Heart right ventricle (tissue), 16 donors: Measurements from ENCODE around the gene BMPER. TPM values are rescaled to one million over a fixed set of nuclear protein-coding genes. Genes with fewer than 3 reads are reported as not detected.

Experiments used
- ATAC-seq, 8 donors: fragments of 200-7000 bp; cut with Tn5 transposase; one replicate each; pipeline ENCODE4 v1.9.1; 2020; ENCODE audit warnings: mild to moderate bottlenecking in 8 of 8, moderate library complexity in 8 of 8, moderate number of reproducible peaks in 1 of 8
- DNase-seq, 2 donors: peaks; one replicate each; pipeline ENCODE4 v3.0.0-alpha.2; 2020
- H3K27ac ChIP-seq, 10 donors: fragments of 200-600 bp; sonication (generic) in 2 of 10; one replicate each; pipeline versions ENCODE4 v1.5.0 to v1.8.0; 2020 to 2022; ENCODE audit warnings: mild to moderate bottlenecking in 3 of 10
- H3K27me3 ChIP-seq, 7 donors: fragments of 200-600 bp; one replicate each; pipeline ENCODE4 v1.8.0; 2021 to 2022; ENCODE audit warnings: mild to moderate bottlenecking in 2 of 7
- H3K36me3 ChIP-seq, 9 donors: fragments of 200-600 bp; sonication (generic) in 1 of 9; one replicate each; pipeline versions ENCODE4 v1.5.0 to v1.8.0; 2020 to 2022; ENCODE audit warnings: mild to moderate bottlenecking in 2 of 9
- H3K4me1 ChIP-seq, 9 donors: fragments of 200-600 bp; sonication (generic) in 1 of 9; one replicate each; pipeline versions ENCODE4 v1.5.0 to v1.8.0; 2020 to 2022; ENCODE audit warnings: mild to moderate bottlenecking in 4 of 9
- H3K4me3 ChIP-seq, 10 donors: fragments of 200-600 bp; sonication (generic) in 2 of 10; one replicate each; pipeline versions ENCODE4 v1.5.0 to v1.8.0; 2020 to 2022; ENCODE audit warnings: mild to moderate bottlenecking in 7 of 10, moderate library complexity in 2 of 10
- H3K9me3 ChIP-seq, 11 donors: fragments of 200-600 bp in 10 of 11; sonication (generic) in 2 of 11; one replicate each; pipeline versions ENCODE4 v1.5.0 to v1.8.0; 2013 to 2022; ENCODE audit warnings: mild to moderate bottlenecking in 2 of 11, control low read depth in 1 of 11, moderate library complexity in 1 of 11
- CTCF ChIP-seq, 9 donors: fragments of 200-600 bp; sonication (generic) in 2 of 9; IDR thresholded peaks; one replicate each; pipeline versions ENCODE4 v1.5.0 to v1.8.0; 2021 to 2022; ENCODE audit warnings: antibody characterized with exemption in 9 of 9, mild to moderate bottlenecking in 5 of 9, moderate library complexity in 1 of 9
- WGBS, 2 donors: extraction: QIAGEN DNeasy Blood & Tissue Kit; methylation state at CpG; one replicate each; pipeline ENCODE4 v1.1.7; 2013; ENCODE audit warnings: inconsistent platforms in 1 of 2; 5-methylcytosine and 5-hydroxymethylcytosine counted together
- intact Hi-C, 10 donors: fragments of 100-400 bp; cut with DNase I; formaldehyde crosslinking; loops; one replicate each; pipeline versions ENCODE4 v1.11.1 to v1.14.2; 2022
- polyA plus RNA-seq, 2 donors: library from polyadenylated mRNA; stranded (reverse); fragments of 200-250 nt; gene quantifications; one replicate each; pipeline ENCODE4 v1.2.3, GENCODE V29; 2013
- total RNA-seq, 10 donors: library from RNA; stranded (reverse); fragmentation: NEBNext Ultra II Directional in 3 of 10; extraction: Animal tissue kit (Norgen Biotek cat#: 25700) in 3 of 10; gene quantifications; one replicate each; pipeline versions ENCODE4 v1.2.1 to v1.2.4, GENCODE V29; 2021 to 2023
- donor health status: Arrhythmogenic right ventricular cardiomyopathy.
- donor health status: ischemic (EF 13 %, LVEDD 7.1; RV severe dilation, severe dysfunction).
- donor health status: healthy with polysubstance abuse.
- donor health status: DM: no; HTN: yes; CAD: no.
- donor health status: DM: no; HTN: no; CAD: no.
- donor health status: ischemic (EF 25% LVEDD 6.9; RV normal size, moderate dysfunction).
- donor health status: ischemic (EF 25% LVEDD 5.7; RV mildly dilated, moderate dysfunction).
- donor health status: healthy.
- donor health status: DM: yes; HTN: yes; CAD: no.
- donor health status: Ischemic cardiomyopathy.
- donor health status: ischemic (EF 35%, LVEDD 5.7; RV mildly dilated, moderate dysfunction).
- donor health status: nonischemic (EF 11% LVEDD 7.7; RV severe dilation, severe dysfunction).
- donor health status: DM: yes; HTN: yes; CAD: no.
- donor health status: PGD.
- donor health status: ischemic (EF 29% LVEDD 5.4; RV normal size, mild dysfunction).
- donor health status: nonischemic (EF 23%, LVEDD 6.1; RV moderate dilation, normal function).

BMPER gene
- total and polyA plus RNA-seq, 12 donors = 0.70 to 3.9 (median 1.5) TPM

GRCh38 chr7:34155220-34155908, 250.0 kb downstream of the BMPER start:
- no peak overlapping the region for H3K4me3 ChIP-seq
- H3K4me1 ChIP-seq = peaks cover 0 to 9% (median 0%) of the 10 kb centered on the region in 9 donors
- peak in 7 of 8 donors; percentile 42 to 85 (median 53) for ATAC-seq
- no peak for TF ChIP-seq CTCF (IDR thresholded peaks at IDR 0.05)
- peak overlapping the region in 1 of 10 donors; percentile 41 for H3K27ac ChIP-seq
- intact Hi-C loops = loop anchor here in 1 of 10 donors (10.0 kb wide), 1 partner anchor 61 kb away; no protein-coding TSS in a partner anchor
- whole genome bisulfite sequencing, 2 donors = 62 to 64% methylated on average over 3 of the region's 3 CpGs
- no peaks in the 10 kb centered on the region for H3K9me3 ChIP-seq
- no peaks in the 10 kb centered on the region for H3K27me3 ChIP-seq
- no peak for DNase-seq
- no peaks in the 10 kb centered on the region for H3K36me3 ChIP-seq

GRCh38 chr7:34156336-34156735, 251.0 kb downstream of the BMPER start:
- TF ChIP-seq CTCF (IDR thresholded peaks at IDR 0.05) = no peak
- H3K9me3 ChIP-seq = no peaks in the 10 kb centered on the region
- no peak overlapping the region for H3K4me3 ChIP-seq
- WGBS, 2 donors = 69 to 81% methylated on average over 2 of the region's 2 CpGs
- DNase-seq = no peak
- peak overlapping the region in 1 of 10 donors; percentile 22 for H3K27ac ChIP-seq
- H3K4me1 ChIP-seq = peaks cover 0 to 9% (median 0%) of the 10 kb centered on the region in 9 donors
- intact Hi-C loops = loop anchor here in 1 of 10 donors (10.0 kb wide), 1 partner anchor 62 kb away; no protein-coding TSS in a partner anchor
- no peak for ATAC-seq
- H3K27me3 ChIP-seq = no peaks in the 10 kb centered on the region
- no peaks in the 10 kb centered on the region for H3K36me3 ChIP-seq

DNA sequence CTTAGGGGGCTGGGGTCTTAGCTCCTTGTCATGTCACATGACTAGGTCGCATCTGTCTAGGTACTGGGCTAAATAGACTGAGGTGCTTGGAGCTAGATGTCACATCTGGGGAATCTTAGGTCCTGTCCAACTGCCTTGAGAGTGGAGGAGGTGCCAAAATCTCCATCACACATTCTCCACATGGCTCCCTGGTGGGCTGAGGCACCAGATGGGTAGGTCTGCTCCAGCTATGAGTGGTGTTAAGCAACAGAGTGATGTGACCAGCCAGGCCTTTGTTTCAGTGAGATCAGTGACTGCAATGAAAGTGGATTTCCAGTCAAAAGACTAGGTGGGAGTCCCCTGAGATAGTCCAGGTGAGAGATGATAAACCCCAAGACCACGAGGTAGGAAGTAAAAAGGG, 251.8 kb downstream of the BMPER start:
- intact Hi-C loops = loop anchor here in 1 of 10 donors (10.0 kb wide), 1 partner anchor 62 kb away; no protein-coding TSS in a partner anchor
- TF ChIP-seq CTCF (IDR thresholded peaks at IDR 0.05) = no peak
- Histone ChIP-seq H3K4me3 (no peak overlapping the region), H3K36me3 (no peaks in the 10 kb centered on the region), H3K27me3 (no peaks in the 10 kb centered on the region), H3K27ac (no peak overlapping the region), H3K9me3 (no peaks in the 10 kb centered on the region), H3K4me1 (peaks cover 0 to 9% (median 0%) of the 10 kb centered on the region in 9 donors)
- WGBS, 2 donors = 75 to 79% methylated on average over 2 of the region's 2 CpGs
- no peak for DNase-seq
- ATAC-seq = peak in 2 of 8 donors; percentile 45 to 46

DNA sequence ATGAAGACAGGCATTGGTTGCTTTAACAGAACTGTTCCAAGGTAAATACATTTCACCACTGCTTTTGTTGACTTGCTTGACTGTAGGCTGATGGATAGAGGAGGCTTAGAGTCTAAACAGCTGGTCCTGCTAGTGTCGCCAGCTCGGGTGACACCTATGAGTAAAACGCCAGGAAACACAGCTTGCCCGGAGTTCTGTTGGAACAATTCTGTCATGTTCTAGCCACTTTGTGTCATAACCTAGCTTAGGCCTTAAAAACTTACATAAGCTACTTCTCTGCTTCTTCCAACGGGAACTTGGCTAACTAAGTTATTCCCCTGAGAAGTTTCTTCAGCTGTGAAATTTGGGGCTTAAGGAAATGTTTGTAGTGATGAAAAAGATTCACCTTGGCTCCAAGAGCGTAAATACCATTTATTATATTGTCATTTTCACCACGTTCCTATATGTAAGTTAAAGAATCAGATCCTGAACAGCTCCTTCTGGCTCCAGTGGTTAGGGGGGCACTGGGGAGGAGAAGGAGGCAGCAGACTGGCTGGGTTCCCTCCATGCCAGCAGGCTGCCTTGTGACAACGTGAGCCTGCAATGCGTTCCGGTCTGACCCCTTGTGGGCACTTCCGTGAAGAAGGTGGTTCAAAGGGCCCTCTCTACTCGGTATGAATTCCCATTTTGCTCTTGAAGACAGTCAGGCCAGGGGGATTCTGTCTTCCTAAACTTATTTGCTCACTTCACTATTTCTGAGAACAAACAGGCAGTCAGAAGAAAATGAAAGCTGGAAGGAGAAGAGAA, 253.2 kb downstream of the BMPER start:
- peak in 1 of 9 donors; percentile 6 for TF ChIP-seq CTCF (IDR thresholded peaks at IDR 0.05)
- intact Hi-C loops = loop anchor here in 1 of 10 donors (10.0 kb wide), 1 partner anchor 64 kb away; no protein-coding TSS in a partner anchor
- H3K36me3 ChIP-seq = no peaks in the 10 kb centered on the region
- H3K27me3 ChIP-seq = no peaks in the 10 kb centered on the region
- peak overlapping the region in 1 of 10 donors; percentile 55 for H3K27ac ChIP-seq
- WGBS, 2 donors = 57 to 63% methylated on average over 12 of the region's 12 CpGs
- peak; percentile 15 to 36 for DNase-seq
- H3K4me1 ChIP-seq = peaks cover 0 to 9% (median 0%) of the 10 kb centered on the region in 9 donors
- H3K9me3 ChIP-seq = no peaks in the 10 kb centered on the region
- ATAC-seq = peak; percentile 60 to 82 (median 77)
- H3K4me3 ChIP-seq = no peak overlapping the region
